ENCODE measurements around the gene CMTM4. TPM values are rescaled to one million over a fixed set of nuclear protein-coding genes. Genes with fewer than 3 reads are reported as not detected.

Gene CMTM4
- total RNA-seq, 2 experiments from 2014 or later, result 4.6 to 4.7 TPM

DNA sequence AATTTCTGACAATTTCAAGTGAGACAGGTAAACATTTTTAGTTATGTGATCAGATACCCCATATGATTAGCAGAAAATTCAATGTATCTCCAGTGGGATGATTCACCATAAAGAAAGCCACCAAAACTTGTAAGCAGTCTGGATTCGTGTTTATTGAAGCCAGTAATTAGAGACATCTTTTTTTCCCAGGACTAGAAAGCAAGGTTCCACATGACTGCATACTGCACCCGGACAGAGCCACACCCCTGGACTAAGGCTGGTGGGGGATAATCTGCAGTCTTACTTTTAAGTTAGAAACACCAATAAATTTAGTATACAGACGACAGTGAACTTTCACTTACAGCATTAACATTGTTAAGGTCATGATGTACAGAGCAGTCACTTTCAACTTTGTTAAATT, 24.2 kb upstream of the CMTM4 start:
- intact Hi-C loops (cut with micrococcal nuclease), result no loop called here
- Mint-ChIP-seq H3K9me3 (no peaks in the 10 kb centered on the region), H3K27ac (no peak overlapping the region), H3K4me1 (ENCODE audit: low read depth) (no peaks in the 10 kb centered on the region), H3K4me3 (no peak overlapping the region), H3K27me3 (ENCODE audit: low read depth) (no peaks in the 10 kb centered on the region), H3K36me3 (ENCODE audit: low read depth) (peaks cover 15% of the 10 kb centered on the region)
- no peak for DNase-seq
- CTCF ChIA-PET, result no interaction called here

DNA sequence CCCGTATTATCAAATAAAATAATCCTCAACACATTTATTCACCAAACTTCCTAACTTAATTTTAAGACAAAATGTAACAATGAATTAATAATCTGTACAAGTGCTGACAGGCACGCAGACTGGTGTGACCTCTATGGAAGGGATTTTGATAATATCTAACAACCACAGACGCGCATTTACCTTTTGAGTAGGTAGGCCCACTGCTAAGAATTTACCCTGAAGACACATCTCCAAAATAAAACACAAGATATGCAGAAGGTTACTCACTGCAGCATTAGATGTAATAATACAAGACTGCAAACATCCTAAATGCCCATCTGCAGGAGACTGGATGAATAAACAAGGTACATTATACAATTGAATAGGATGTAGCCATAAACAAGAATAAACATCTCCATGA, 22.7 kb upstream of the CMTM4 start:
- Mint-ChIP-seq H3K27me3 (ENCODE audit: low read depth) (no peaks in the 10 kb centered on the region), H3K4me3 (no peak overlapping the region), H3K4me1 (ENCODE audit: low read depth) (no peaks in the 10 kb centered on the region), H3K9me3 (no peaks in the 10 kb centered on the region), H3K27ac (no peak overlapping the region), H3K36me3 (ENCODE audit: low read depth) (peaks cover 7% of the 10 kb centered on the region)
- DNase-seq, result no peak
- intact Hi-C loops (cut with micrococcal nuclease), result no loop called here
- CTCF ChIA-PET, result interaction anchor here (1.5 kb wide), 1 partner anchor 149 kb away, joined by 4 read pairs; no protein-coding TSS in a partner anchor

DNA sequence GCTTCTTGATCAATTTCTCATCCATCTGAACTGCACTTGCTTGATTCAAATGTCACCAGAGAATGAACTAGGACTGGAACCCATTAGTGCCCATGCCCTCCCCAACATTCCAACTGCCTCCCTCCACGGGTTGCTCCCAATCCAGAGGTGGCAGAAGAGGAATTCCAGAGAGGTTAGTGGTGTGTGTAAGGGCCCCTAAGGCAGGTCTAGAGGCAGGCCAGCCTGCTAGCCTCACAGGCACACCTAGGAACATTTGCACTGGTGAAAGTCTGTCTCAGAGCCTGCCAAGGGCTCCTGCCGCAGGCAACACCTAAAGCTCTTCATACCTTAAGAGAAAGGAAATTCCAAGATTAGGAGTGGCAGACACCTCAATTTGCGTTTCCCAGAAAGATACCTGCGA, 21.2 kb upstream of the CMTM4 start:
- Mint-ChIP-seq H3K36me3 (ENCODE audit: low read depth) (peaks cover 2% of the 10 kb centered on the region), H3K9me3 (no peaks in the 10 kb centered on the region), H3K4me1 (ENCODE audit: low read depth) (no peaks in the 10 kb centered on the region), H3K27ac (no peak overlapping the region), H3K27me3 (ENCODE audit: low read depth) (no peaks in the 10 kb centered on the region), H3K4me3 (no peak overlapping the region)
- CTCF ChIA-PET, result interaction anchor here (1.3 to 1.5 kb wide), 2 partner anchors 10 to 150 kb away, joined by 3 to 4 read pairs; no protein-coding TSS in a partner anchor
- DNase-seq, result no peak
- intact Hi-C loops (cut with micrococcal nuclease), result no loop called here

DNA sequence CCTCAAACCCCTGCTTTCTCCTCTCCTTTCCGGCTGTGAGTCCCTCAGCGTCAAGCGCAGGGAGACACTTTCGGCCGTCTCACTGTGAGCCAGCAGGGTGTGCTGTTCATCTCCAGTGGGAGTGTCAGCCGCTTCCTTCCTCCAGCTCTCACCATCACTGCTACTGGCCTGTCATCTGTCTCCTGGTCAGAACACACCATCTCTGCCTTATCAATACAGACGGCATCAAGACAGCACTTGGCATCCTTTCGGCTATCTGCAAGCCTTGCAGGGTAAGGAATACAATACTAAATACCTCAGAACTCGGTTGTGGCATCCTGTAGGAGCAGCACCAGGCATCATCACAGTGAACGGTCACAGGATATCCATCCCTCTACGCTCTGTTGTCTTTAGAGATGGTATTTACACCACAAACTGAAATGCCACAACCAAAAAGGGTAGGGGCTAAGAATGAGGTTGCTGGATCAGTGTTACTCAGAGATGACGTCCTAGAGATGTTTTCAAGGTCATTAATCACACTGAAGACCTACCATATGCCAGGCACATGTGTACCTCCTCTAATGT, 20.7 kb upstream of the CMTM4 start:
- Mint-ChIP-seq H3K27ac (no peak overlapping the region), H3K9me3 (no peaks in the 10 kb centered on the region), H3K4me3 (no peak overlapping the region), H3K36me3 (ENCODE audit: low read depth) (peaks cover 2% of the 10 kb centered on the region), H3K4me1 (ENCODE audit: low read depth) (no peaks in the 10 kb centered on the region), H3K27me3 (ENCODE audit: low read depth) (no peaks in the 10 kb centered on the region)
- intact Hi-C loops (cut with micrococcal nuclease), result no loop called here
- peak; percentile 29 for DNase-seq
- CTCF ChIA-PET, result interaction anchor here (1.3 kb wide), 1 partner anchor 9 kb away, joined by 3 read pairs; no protein-coding TSS in a partner anchor

DNA sequence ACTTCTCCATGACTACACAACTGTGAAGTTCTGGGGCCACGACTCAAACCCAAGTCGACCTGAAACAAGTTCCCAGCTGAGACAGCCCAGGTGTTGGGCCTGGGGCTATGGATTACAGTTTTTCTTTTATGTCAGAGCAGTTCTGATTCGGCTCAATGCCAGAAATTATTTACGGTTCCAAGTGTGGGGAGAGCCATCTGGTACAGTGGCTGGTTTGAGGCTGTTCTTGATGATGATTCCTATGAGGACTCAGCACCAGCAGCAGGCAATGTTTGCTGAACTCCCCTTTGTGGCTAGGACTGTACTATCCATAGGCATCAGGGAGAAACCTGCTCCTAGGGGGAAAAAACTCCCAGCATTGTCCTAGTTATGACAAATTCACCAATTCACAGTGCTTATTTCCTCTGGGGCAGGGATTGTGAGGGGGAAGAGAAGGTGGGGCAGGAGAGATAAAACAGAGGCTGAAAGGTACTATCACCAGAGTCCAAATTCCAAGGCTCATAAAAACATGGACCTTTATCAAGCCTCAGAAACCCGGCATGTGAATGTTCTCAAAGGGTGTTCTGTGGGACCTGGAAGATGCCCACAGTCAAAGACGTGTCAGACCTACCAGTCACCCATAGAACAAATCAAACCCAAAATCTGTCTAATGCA, 18.2 kb upstream of the CMTM4 start:
- DNase-seq, result no peak
- intact Hi-C loops (cut with micrococcal nuclease), result no loop called here
- no peak overlapping the region for H3K27ac Mint-ChIP-seq
- no peak overlapping the region for H3K4me3 Mint-ChIP-seq
- H3K9me3 Mint-ChIP-seq, result no peaks in the 10 kb centered on the region
- CTCF ChIA-PET, result no interaction called here
- peaks cover 2% of the 10 kb centered on the region for H3K36me3 Mint-ChIP-seq (ENCODE audit: low read depth)
- no peaks in the 10 kb centered on the region for H3K27me3 Mint-ChIP-seq (ENCODE audit: low read depth)
- H3K4me1 Mint-ChIP-seq (ENCODE audit: low read depth), result no peaks in the 10 kb centered on the region

DNA sequence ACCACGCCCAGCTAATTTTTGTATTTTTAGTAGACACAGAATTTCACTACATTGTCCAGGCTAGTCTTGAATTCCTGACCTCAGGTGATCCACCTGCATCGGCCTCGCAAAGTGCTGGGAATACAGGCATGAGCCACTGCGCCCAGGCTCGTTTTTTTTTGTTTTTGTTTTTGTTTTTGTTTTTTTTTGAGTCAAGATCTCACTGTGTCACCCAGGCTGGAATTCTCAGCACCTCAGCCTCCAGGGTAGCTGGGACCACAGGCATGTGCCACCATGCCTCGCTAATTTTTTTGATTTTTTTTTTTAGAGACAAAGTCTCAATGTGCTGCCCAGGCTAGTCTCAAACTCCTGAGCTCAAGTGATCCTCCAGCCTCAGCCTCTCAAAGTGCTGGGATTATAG, 17.5 kb upstream of the CMTM4 start:
- no peak for DNase-seq
- H3K4me1 Mint-ChIP-seq (ENCODE audit: low read depth), result no peaks in the 10 kb centered on the region
- no peak overlapping the region for H3K27ac Mint-ChIP-seq
- CTCF ChIA-PET, result interaction anchor here (1.2 kb wide), 1 partner anchor 17 kb away, joined by 4 read pairs; no protein-coding TSS in a partner anchor
- intact Hi-C loops (cut with micrococcal nuclease), result no loop called here
- H3K9me3 Mint-ChIP-seq, result no peaks in the 10 kb centered on the region
- H3K4me3 Mint-ChIP-seq, result no peak overlapping the region
- H3K27me3 Mint-ChIP-seq (ENCODE audit: low read depth), result no peaks in the 10 kb centered on the region
- H3K36me3 Mint-ChIP-seq (ENCODE audit: low read depth), result peaks cover 2% of the 10 kb centered on the region

DNA sequence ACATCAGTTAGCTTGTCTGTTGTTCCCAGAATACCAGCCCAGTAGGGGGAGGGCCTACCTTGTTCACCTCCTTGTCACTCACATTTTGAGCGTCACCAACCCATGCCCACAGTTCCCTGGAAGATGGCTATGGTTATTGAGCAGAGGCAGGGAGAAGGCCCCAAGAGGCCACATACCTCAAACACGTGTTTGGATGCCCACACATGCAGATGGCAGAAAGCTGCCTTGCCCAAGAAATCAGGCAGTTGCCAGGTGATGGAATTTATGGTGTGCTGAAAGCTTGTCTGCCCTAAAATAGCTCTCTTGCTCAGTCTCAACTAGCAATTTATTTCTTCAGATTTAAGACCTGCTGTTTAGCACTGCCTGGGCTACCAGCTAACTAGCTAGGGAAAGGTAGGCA, 16.5 kb upstream of the CMTM4 start:
- CTCF ChIA-PET, result interaction anchor here (0.6 to 1.3 kb wide), 5 partner anchors 13 to 398 kb away, joined by 3 to 4 read pairs (median 4); no protein-coding TSS in a partner anchor
- H3K9me3 Mint-ChIP-seq, result no peaks in the 10 kb centered on the region

DNA sequence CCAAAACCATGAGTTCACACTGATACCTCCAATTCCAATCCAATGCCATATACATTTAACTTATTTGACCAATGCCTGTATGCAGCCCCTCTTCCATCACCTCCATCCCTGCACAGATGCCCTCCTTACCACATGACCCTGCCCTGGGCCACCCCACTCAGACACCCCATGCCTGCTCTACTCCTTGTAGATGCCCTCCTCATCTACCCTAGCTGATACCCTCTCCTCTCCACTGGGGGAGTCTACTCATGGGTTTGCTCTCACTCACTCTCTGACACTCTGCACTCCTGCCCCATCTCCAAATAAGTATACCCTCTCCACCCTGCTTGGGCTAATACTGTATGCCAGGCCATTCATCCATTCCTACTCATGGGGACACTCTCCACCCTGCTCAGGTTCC, 16.0 kb upstream of the CMTM4 start:
- no peak for DNase-seq
- Mint-ChIP-seq H3K4me3 (no peak overlapping the region), H3K9me3 (no peaks in the 10 kb centered on the region), H3K27ac (no peak overlapping the region), H3K4me1 (ENCODE audit: low read depth) (no peaks in the 10 kb centered on the region), H3K27me3 (ENCODE audit: low read depth) (peaks cover under 1% of the 10 kb centered on the region), H3K36me3 (ENCODE audit: low read depth) (no peaks in the 10 kb centered on the region)
- intact Hi-C loops (cut with micrococcal nuclease), result no loop called here
- CTCF ChIA-PET, result interaction anchor here (0.6 to 1.3 kb wide), 3 partner anchors 14 to 154 kb away, joined by 3 to 4 read pairs (median 4); no protein-coding TSS in a partner anchor

More for the DNA sequence above, 16.5 kb upstream of the CMTM4 start:
- H3K27me3 Mint-ChIP-seq (ENCODE audit: low read depth), result no peaks in the 10 kb centered on the region
- H3K4me3 Mint-ChIP-seq, result no peak overlapping the region
- no peak overlapping the region for H3K27ac Mint-ChIP-seq
- intact Hi-C loops (cut with micrococcal nuclease), result no loop called here
- H3K4me1 Mint-ChIP-seq (ENCODE audit: low read depth), result no peaks in the 10 kb centered on the region
- no peak for DNase-seq
- H3K36me3 Mint-ChIP-seq (ENCODE audit: low read depth), result no peaks in the 10 kb centered on the region

DNA sequence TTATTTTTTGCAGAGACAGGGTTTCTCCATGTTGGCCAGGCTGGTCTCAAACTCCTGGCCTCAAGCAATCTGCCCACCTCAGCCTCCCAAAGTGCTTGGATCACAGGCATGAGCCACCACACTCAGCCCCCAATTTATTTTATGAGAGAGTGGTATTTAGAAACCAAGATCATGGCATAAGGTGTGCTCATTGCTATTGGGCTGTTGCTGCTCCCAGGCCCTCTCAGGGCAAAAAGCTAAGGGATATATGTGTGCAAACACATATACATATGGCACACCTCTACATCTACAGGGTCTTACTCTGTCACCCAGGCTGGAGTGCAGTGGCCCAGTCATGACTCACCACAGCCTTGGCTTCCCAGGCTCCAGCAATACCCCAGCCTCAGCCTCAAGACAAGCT, 15.0 kb upstream of the CMTM4 start:
- CTCF ChIA-PET, result interaction anchor here (0.5 kb wide), 1 partner anchor 48 kb away, joined by 3 read pairs; no protein-coding TSS in a partner anchor
- H3K9me3 Mint-ChIP-seq, result no peaks in the 10 kb centered on the region
- H3K27me3 Mint-ChIP-seq (ENCODE audit: low read depth), result peaks cover 2% of the 10 kb centered on the region
- intact Hi-C loops (cut with micrococcal nuclease), result no loop called here
- no peak overlapping the region for H3K27ac Mint-ChIP-seq
- H3K4me1 Mint-ChIP-seq (ENCODE audit: low read depth), result no peaks in the 10 kb centered on the region
- no peak for DNase-seq
- no peaks in the 10 kb centered on the region for H3K36me3 Mint-ChIP-seq (ENCODE audit: low read depth)
- no peak overlapping the region for H3K4me3 Mint-ChIP-seq

DNA sequence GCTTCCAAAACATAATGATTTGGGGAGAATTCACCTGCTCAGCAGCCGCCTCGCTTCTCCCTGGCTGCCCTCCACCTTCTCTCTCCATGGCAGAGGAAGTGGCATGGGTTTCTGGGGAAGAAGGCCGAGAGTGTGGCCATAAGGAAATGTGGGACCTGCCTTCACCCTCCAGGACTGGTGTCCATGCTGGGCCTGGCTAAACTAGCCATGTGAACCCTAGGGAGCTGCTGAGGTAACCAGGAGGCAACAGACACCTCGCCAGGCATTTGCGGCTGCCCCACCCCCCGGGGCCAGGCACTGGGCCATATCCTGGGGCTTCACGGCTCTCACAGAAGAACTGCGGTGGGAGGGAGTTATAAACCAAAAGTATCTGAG, 9.9 kb upstream of the CMTM4 start:
- Mint-ChIP-seq H3K27me3 (ENCODE audit: low read depth) (peaks cover 5% of the 10 kb centered on the region), H3K4me3 (no peak overlapping the region), H3K9me3 (no peaks in the 10 kb centered on the region), H3K36me3 (ENCODE audit: low read depth) (no peaks in the 10 kb centered on the region), H3K4me1 (ENCODE audit: low read depth) (no peaks in the 10 kb centered on the region), H3K27ac (no peak overlapping the region)
- CTCF ChIA-PET, result no interaction called here
- DNase-seq, result no peak
- intact Hi-C loops (cut with micrococcal nuclease), result no loop called here

DNA sequence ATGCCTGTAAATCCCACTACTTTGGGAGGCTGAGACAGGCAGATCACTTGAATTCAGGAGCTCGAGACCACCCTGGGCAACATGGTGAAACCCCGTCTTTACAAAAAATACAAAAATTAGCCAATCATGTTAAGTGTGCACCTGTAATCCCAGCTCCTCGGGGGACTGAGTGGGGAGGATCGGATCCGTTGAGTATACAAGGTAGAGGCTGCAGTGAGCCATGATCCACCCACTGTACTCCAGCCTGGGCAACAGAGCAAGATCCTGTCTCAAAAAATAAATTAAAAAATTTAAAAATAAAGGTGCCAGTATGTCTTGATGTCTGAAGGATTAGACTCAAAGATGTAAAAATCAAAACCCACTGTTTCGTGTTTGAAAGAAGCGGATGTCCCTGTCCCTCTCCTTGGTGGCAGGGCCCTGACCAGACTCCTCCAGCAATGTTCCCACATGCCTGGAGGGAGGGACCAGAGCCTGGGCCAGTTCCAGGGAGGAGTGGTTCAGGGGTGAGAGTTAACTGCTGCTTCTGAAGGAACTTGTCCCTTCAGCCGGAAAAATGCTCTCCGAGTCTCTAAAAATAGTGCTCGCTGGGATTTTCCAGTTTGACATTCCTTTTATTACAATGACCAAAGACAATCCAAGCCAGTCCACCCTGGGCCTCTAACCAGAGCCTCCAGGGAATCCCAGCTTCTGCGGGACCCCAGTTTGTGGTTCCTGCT, 9.4 kb upstream of the CMTM4 start:
- no peaks in the 10 kb centered on the region for H3K36me3 Mint-ChIP-seq (ENCODE audit: low read depth)

DNA sequence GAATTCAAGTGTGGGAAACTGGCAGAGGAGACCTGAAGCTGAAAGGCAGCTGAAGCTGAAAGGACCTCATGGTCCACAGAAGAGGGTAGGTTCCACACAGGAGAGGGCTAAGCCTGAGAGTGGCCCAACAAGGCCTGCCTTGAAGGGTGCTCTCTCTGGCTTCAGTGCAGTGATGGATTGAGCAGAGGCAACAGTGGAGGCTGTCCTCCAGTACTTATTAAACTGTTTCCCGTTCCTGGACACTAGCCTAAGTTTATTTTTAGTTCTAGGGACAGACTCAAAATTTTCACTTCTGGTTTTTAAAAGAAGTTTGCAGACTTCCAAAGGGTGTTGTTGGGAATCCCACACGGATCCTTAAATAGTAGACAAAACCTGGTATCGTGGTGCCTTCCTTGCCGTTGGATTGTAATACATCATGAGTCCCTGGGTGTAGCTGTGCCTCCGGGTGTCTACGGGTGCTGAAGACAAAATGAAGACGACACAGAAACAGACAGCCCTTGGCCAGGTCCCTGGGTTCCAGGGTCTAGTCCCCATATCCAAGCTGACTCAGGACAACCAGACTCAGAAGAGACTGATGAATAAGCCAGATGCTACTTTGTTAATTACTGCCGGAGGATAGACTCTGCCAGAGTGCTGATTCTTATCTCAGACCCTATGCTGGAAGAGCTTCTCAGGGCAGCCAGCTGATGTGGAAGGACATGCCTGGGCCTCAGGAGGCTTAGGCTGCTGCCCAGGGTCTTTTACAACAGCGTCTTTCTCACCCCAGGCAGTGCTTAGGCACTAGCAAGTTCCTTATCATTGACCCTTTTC, 7.1 kb upstream of the CMTM4 start:
- Mint-ChIP-seq H3K4me3 (no peak overlapping the region), H3K36me3 (ENCODE audit: low read depth) (no peaks in the 10 kb centered on the region), H3K27me3 (ENCODE audit: low read depth) (peaks cover 5% of the 10 kb centered on the region), H3K4me1 (ENCODE audit: low read depth) (no peaks in the 10 kb centered on the region), H3K27ac (no peak overlapping the region), H3K9me3 (no peaks in the 10 kb centered on the region)
- CTCF ChIA-PET, result no interaction called here
- DNase-seq, result no peak
- intact Hi-C loops (cut with micrococcal nuclease), result no loop called here

More for the DNA sequence above, 9.4 kb upstream of the CMTM4 start:
- no peak for DNase-seq
- Mint-ChIP-seq H3K27me3 (ENCODE audit: low read depth) (peaks cover 5% of the 10 kb centered on the region), H3K4me3 (no peak overlapping the region), H3K4me1 (ENCODE audit: low read depth) (no peaks in the 10 kb centered on the region), H3K27ac (no peak overlapping the region), H3K9me3 (no peaks in the 10 kb centered on the region)
- intact Hi-C loops (cut with micrococcal nuclease), result no loop called here
- CTCF ChIA-PET, result no interaction called here
